T-helper 1 cell treated with Interleukin-12 subunit alpha and Interleukin-12 subunit beta and Interleukin-4 antibody, amounts not matched to agents 30 μg/mL and 1 μg/mL, for 36 hours (primary cell): ENCODE data around the gene ECSCR.
"Not testable (repeated sequence)": the region's sequence is repeated elsewhere in the genome, so short reads cannot be mapped to it uniquely, and the experiment has no call there.

ENCODE experiments used
- H3K27ac Mint-ChIP-seq: one replicate; pipeline ENCODE4 v1.8.0; 2021; ENCODE audit warnings: mild to moderate bottlenecking, mixed read lengths
- H3K27me3 Mint-ChIP-seq: one replicate; pipeline ENCODE4 v1.8.0; 2021; ENCODE audit warnings: low read depth, mixed read lengths
- H3K36me3 Mint-ChIP-seq: one replicate; pipeline ENCODE4 v1.8.0; 2021; ENCODE audit warnings: low read depth, mixed read lengths
- H3K4me1 Mint-ChIP-seq: one replicate; pipeline ENCODE4 v1.8.0; 2021; ENCODE audit warnings: low read depth, mixed read lengths
- H3K4me3 Mint-ChIP-seq: one replicate; pipeline ENCODE4 v1.8.0; 2021; ENCODE audit warnings: mild to moderate bottlenecking, moderate library complexity, mixed read lengths
- H3K9me3 Mint-ChIP-seq: one replicate; pipeline ENCODE4 v1.8.0; 2021; ENCODE audit warnings: mixed read lengths

Gene ECSCR

DNA sequence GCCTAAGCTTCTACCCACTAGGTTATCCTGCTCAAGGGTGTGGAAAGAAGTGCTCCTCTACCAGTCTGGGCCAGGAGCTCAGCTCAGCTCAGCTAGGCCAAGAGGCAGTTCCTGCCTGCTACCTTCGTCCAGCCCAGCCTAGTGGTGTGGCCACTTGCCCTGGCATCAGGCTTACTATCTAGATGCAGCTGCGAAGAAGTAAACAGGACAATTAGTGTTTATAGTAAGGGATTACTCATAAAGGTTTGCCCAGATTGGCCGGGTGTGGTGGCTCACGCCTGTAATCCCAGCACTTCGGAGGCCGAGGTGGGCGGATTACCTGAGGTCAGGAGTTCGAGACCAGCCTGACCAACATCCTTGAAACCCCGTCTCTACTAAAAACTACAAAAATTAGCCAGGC, 45.9 kb downstream of the ECSCR start:
- Mint-ChIP-seq H3K4me3 (no peak overlapping the region), H3K9me3 (no peaks in the 10 kb centered on the region), H3K27ac (peak overlapping the region; percentile 91), H3K27me3 (no peaks in the 10 kb centered on the region), H3K36me3 (peaks cover 34% of the 10 kb centered on the region), H3K4me1 (peaks cover 54% of the 10 kb centered on the region)

GRCh38 chr5:139415869-139416268, 46.7 kb downstream of the ECSCR start:
- peak overlapping the region; percentile 91 for H3K27ac Mint-ChIP-seq
- no peaks in the 10 kb centered on the region for H3K9me3 Mint-ChIP-seq
- H3K27me3 Mint-ChIP-seq, result no peaks in the 10 kb centered on the region
- peaks cover 34% of the 10 kb centered on the region for H3K36me3 Mint-ChIP-seq
- peaks cover 54% of the 10 kb centered on the region for H3K4me1 Mint-ChIP-seq
- H3K4me3 Mint-ChIP-seq, result peak overlapping the region; percentile 63

DNA sequence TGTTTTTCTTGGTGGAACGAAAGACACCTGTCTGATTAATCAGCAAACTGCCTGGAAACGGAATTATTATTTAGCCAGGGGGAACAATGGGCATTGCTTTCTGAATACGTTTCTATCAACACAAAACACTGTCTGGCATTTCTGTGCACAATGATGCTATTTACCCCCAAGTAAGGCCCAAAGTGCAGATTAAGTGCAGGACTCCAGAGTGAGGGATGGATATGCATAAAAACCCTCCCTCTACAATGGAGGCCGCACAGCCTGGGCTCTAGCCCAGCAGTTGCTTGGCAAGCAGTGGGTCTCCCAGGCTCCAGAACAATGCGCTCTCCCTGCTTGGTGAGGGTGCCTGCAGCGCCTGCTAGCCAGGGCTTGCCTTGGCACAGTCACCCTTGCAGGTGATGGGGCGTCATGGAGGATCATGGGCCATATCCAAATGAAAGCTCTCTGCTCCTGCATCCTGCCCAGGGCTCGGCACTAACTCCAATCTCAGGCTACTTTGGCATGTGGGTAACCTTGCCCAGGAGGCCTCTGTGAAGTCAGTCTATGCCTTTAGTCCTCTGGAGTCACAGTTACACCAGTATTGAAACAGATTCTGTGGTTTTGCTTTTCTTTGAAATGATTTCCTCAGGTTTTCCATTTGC, 47.2 kb downstream of the ECSCR start:
- Mint-ChIP-seq H3K27ac (peak overlapping the region; percentile 91), H3K27me3 (no peaks in the 10 kb centered on the region), H3K36me3 (peaks cover 33% of the 10 kb centered on the region), H3K9me3 (no peaks in the 10 kb centered on the region), H3K4me1 (peaks cover 53% of the 10 kb centered on the region), H3K4me3 (peak overlapping the region; percentile 63)

GRCh38 chr5:139414581-139415130, 47.9 kb downstream of the ECSCR start:
- Mint-ChIP-seq H3K36me3 (peaks cover 31% of the 10 kb centered on the region), H3K4me1 (peaks cover 52% of the 10 kb centered on the region), H3K27ac (peak overlapping the region; percentile 91), H3K4me3 (peak overlapping the region; percentile 62), H3K9me3 (no peaks in the 10 kb centered on the region), H3K27me3 (no peaks in the 10 kb centered on the region)

DNA sequence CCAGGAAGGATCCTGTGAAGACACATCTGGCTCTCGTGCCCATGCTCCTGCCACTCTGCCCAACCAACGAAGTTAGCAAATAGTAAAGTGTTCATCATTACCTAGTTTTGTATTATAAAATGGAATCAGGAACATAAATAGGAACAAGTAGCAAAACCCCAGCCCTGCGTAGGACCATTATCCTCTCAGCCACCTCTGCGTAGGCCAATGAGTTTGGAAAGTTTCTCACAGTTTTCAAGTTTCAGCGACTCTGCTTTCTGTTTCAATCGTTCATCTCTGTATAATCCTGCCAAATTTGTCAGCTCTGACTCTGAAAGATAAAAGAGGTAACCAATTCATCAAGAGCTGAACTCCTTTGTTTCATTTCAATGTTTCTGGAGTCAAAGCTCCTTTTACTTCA, 48.6 kb downstream of the ECSCR start:
- H3K9me3 Mint-ChIP-seq, result no peaks in the 10 kb centered on the region
- peaks cover 50% of the 10 kb centered on the region for H3K4me1 Mint-ChIP-seq
- peaks cover 28% of the 10 kb centered on the region for H3K36me3 Mint-ChIP-seq
- H3K4me3 Mint-ChIP-seq, result peak overlapping the region; percentile 59
- no peaks in the 10 kb centered on the region for H3K27me3 Mint-ChIP-seq
- H3K27ac Mint-ChIP-seq, result peak overlapping the region; percentile 91

DNA sequence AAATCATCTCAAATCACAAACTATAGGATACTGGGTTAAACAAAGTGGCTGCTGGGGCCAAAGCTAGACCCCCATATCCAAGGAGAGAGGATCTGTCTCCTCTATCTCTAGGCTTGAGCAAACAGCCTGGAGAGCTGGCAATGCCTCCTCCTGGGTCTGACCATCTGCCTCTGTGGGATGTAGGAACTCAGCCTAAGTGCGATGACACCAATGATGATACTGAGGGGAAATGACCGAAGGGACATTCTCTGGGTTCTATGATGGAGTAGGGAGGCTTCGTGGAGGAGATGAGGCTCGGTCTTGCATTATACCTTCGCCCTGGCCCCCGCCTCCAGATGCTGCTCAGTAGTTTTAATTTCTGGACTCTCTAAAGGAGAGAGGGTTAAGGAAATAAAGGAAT, 49.4 kb downstream of the ECSCR start:
- H3K27ac Mint-ChIP-seq, result peak overlapping the region; percentile 91
- no peaks in the 10 kb centered on the region for H3K9me3 Mint-ChIP-seq
- H3K36me3 Mint-ChIP-seq, result peaks cover 22% of the 10 kb centered on the region
- no peaks in the 10 kb centered on the region for H3K27me3 Mint-ChIP-seq
- peaks cover 45% of the 10 kb centered on the region for H3K4me1 Mint-ChIP-seq
- no peak overlapping the region for H3K4me3 Mint-ChIP-seq

DNA sequence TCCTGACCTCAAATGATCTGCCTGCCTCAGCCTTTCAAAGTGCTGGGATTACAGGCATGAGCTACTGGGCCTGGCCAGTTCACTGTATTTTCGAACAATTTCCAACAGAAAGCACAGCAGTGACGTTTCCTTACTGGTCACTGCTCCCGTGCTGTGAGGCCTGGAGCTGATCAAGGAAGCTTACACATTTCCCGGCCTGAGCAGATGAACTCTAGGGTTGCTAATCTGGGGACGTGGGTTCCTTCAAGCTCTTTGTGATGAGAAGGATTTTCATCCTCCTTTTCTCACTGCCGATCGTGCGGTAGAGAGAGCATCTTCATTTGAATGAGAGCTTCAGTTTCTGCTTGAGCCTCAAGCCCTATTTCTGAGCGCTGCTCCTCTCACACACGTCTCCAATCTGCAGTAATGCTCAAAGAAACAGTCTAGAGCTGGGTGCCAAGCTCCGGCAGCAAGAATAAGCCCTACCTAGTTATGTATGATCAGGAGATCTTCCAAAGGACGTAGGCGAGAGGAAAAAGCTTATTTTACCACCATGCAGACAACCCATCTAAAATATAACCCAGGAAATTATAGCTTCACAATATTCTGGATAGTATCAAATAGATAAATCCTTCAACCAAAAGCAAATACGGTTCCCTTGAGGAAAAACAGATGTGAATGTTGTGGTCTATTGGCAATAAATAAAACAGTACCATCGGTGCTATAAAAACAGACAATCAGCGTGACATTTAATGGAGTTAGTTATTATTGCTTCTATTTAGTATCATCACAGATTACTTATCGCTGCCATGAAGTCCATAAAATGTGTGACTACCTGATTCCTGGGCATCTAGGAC, 51.3 kb downstream of the ECSCR start:
- no peak overlapping the region for H3K4me3 Mint-ChIP-seq
- peaks cover 21% of the 10 kb centered on the region for H3K36me3 Mint-ChIP-seq
- no peaks in the 10 kb centered on the region for H3K27me3 Mint-ChIP-seq
- no peak overlapping the region for H3K27ac Mint-ChIP-seq
- peaks cover 50% of the 10 kb centered on the region for H3K4me1 Mint-ChIP-seq
- H3K9me3 Mint-ChIP-seq, result no peaks in the 10 kb centered on the region

DNA sequence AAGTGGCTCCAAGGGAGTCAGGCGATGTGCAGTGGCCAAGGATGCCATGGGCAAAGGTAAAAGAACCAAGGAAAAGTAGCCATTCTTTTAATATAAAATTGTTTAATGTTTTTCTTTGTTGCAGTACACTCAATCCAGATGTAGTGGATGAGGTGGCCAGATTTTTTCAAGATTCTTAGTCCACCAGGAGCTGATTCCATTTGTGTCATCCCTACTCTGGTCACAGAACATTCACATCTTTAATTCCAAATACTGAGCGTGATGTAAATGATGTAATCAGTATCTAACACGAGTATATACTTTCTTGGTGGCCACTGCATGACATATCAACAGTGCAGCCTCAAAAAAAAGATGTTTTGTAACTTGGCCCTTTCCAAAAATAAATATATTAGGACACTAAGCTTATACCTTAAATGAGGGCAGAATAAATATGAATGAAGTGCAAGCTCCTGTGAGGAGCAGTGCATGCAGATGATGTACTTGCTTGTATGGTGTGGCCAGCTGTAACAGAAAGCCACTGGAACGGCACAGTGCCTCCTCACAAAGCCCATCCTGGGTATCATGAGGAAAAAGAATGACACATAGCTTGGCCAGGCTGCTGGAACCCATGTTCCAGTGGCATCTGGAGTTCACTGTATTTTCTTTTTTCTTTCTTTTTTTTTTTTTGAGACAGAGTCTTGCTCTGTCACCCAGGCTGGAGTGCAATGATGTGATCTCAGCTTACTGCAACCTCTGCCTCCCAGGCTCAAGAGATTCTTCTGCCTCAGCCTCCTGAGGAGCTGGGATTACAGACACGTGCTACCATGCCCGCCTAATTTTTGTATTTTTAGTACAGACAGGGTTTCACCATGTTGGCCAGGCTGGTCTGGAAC, 52.2 kb downstream of the ECSCR start:
- H3K4me1 Mint-ChIP-seq, result peaks cover 41% of the 10 kb centered on the region
- no peaks in the 10 kb centered on the region for H3K27me3 Mint-ChIP-seq
- H3K27ac Mint-ChIP-seq, result no peak overlapping the region
- H3K36me3 Mint-ChIP-seq, result peaks cover 17% of the 10 kb centered on the region
- H3K4me3 Mint-ChIP-seq, result no peak overlapping the region
- H3K9me3 Mint-ChIP-seq, result no peaks in the 10 kb centered on the region

DNA sequence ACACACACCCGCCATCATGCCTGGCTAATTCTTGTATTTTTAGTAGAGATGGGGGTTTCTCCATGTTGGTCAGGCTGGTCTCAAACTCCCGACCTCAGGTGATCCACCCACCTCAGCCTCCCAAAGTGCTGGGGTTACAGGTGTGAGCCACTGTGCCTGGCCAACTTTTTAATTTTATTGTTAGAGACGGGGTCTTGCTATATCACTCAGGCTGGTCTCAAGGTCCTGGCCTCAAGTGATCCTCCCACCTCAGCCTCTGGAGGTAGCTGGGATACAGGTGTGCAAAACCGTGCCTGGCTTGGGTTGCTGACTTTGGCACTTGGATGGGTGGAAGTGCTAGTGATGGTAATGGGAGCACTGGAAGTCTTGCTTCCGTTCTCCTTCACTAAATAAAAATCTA, 53.4 kb downstream of the ECSCR start:
- H3K9me3 Mint-ChIP-seq, H3K4me3 Mint-ChIP-seq, H3K27ac Mint-ChIP-seq, H3K27me3 Mint-ChIP-seq: not testable (repeated sequence)
- Mint-ChIP-seq H3K4me1 (peaks cover 35% of the 10 kb centered on the region), H3K36me3 (peaks cover 17% of the 10 kb centered on the region)

DNA sequence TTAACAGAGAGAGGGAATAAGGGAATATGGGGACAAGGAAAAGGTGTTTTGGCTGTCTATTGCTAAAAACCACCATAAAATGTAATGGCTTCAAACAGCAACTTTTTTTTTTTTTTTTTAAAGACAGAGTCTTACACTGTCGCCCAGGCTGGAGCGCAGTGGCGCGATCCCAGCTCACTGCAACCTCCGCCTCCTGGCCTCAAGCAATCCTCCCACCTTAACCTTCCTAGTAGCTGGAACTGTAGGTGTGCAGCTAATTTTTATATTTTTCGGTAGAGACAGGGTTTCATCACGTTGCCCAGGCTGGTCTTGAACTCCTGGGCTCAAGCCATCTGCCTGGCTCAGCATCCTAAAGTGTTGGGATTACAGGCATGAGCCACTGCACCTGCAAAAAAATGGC, 54.4 kb downstream of the ECSCR start:
- H3K4me3 Mint-ChIP-seq, result no peak overlapping the region
- peaks cover 33% of the 10 kb centered on the region for H3K4me1 Mint-ChIP-seq
- H3K9me3 Mint-ChIP-seq, result no peaks in the 10 kb centered on the region
- no peak overlapping the region for H3K27ac Mint-ChIP-seq
- H3K27me3 Mint-ChIP-seq, result no peaks in the 10 kb centered on the region
- H3K36me3 Mint-ChIP-seq, result peaks cover 12% of the 10 kb centered on the region

DNA sequence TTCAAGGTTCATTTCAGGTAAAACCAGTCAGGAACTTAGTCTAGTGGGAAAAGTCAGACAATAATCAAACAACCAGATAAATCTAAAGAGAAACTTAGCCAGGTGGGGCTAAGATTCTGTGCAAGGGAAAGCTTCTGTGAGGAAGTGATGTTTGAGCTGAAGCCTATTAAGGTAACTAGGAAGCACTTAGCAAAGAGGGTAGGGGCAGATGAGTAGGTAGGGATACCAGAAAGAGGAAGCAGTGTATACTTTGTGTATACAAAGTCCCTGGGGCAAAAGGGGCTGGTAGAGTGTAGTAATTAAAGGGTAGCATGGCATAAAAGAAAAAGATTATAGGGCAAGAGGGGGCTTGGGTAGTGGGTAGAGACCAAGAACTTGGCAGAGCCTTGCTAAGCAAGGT, 55.0 kb downstream of the ECSCR start:
- H3K27ac Mint-ChIP-seq, result peak overlapping the region; percentile 37
- no peak overlapping the region for H3K4me3 Mint-ChIP-seq
- peaks cover 8% of the 10 kb centered on the region for H3K36me3 Mint-ChIP-seq
- no peaks in the 10 kb centered on the region for H3K9me3 Mint-ChIP-seq
- peaks cover 33% of the 10 kb centered on the region for H3K4me1 Mint-ChIP-seq
- H3K27me3 Mint-ChIP-seq, result no peaks in the 10 kb centered on the region

DNA sequence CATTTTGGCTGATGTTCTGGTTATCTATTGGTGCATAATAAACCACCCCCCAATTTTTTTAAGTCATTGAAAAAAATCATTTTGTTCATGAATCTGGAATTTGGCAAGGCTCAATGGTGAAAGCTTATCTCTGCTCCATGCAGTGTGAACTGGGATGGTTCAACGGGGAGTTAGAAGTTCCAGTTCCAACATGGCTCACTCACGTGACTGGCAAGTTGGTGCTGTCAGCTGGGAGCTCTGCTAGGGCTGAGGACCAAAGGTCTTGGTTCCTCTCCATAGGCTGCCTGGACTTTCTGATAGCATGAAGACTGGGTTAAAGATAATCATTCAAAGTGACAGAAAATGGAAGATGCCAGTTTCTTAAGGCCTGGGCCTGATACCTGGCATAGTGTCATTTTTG, 55.6 kb downstream of the ECSCR start:
- H3K36me3 Mint-ChIP-seq, result peaks cover 7% of the 10 kb centered on the region
- no peaks in the 10 kb centered on the region for H3K9me3 Mint-ChIP-seq
- no peaks in the 10 kb centered on the region for H3K27me3 Mint-ChIP-seq
- no peak overlapping the region for H3K4me3 Mint-ChIP-seq
- H3K4me1 Mint-ChIP-seq, result peaks cover 34% of the 10 kb centered on the region
- no peak overlapping the region for H3K27ac Mint-ChIP-seq

- Mint-ChIP-seq H3K36me3 (peaks cover 4% of the 10 kb centered on the region), H3K4me3 (peak overlapping the region; percentile 96), H3K27ac (peak overlapping the region; percentile 100), H3K27me3 (no peaks in the 10 kb centered on the region), H3K9me3 (no peaks in the 10 kb centered on the region), H3K4me1 (peaks cover 36% of the 10 kb centered on the region)
Measured at GRCh38 chr5:139404484-139404840, 58.1 kb downstream of the ECSCR start.

GRCh38 chr5:139403787-139404483, 58.6 kb downstream of the ECSCR start, which contains the start of gene SPATA24:
Gene SPATA24 (minus strand): TSS chr5:139404089. CDS start chr5:139404060, 29 bp downstream.
- peaks cover 6% of the 10 kb centered on the region for H3K36me3 Mint-ChIP-seq
- H3K27ac Mint-ChIP-seq, result peak within 1 kb of the TSS; percentile 100
- H3K27me3 Mint-ChIP-seq, result no peaks in the 10 kb centered on the region
- peak within 1 kb of the TSS; percentile 96 for H3K4me3 Mint-ChIP-seq
- no peaks in the 10 kb centered on the region for H3K9me3 Mint-ChIP-seq
- H3K4me1 Mint-ChIP-seq, result peaks cover 39% of the 10 kb centered on the region
